Ascending aorta (tissue), 2 donors: Measurements from ENCODE around the gene FGD1. TPM values are rescaled to one million over a fixed set of nuclear protein-coding genes. Genes with fewer than 3 reads are reported as not detected.
"Not testable (repeated sequence)": the region's sequence is repeated elsewhere in the genome, so short reads cannot be mapped to it uniquely, and the experiment has no call there.

ENCODE experiments used
- DNase-seq, 2 donors: peaks; one replicate each; pipeline ENCODE4 v3.0.0-alpha.2; 2019; ENCODE audit warnings: low spot score in 2 of 2
- H3K27ac ChIP-seq, 2 donors: fragments of 200-600 bp; sonication (generic); one replicate each; pipeline ENCODE4 v1.5.1; 2016 to 2017; ENCODE audit warnings: mild to moderate bottlenecking in 1 of 2
- H3K27me3 ChIP-seq: fragments of 200-600 bp; sonication (generic); one replicate; pipeline ENCODE4 v1.5.1; 2017
- H3K36me3 ChIP-seq, 2 donors: fragments of 200-600 bp; sonication (generic); one replicate each; pipeline ENCODE4 v1.5.1; 2016
- H3K4me1 ChIP-seq, 2 donors: fragments of 200-600 bp; sonication (generic); one replicate each; pipeline ENCODE4 v1.5.1; 2016 to 2017; ENCODE audit warnings: mild to moderate bottlenecking in 1 of 2
- H3K4me3 ChIP-seq, 2 donors: fragments of 200-600 bp; sonication (generic); one replicate each; pipeline ENCODE4 v1.5.1; 2016 to 2017; ENCODE audit warnings: mild to moderate bottlenecking in 1 of 2
- H3K9me3 ChIP-seq, 2 donors: fragments of 200-600 bp; sonication (generic); one replicate each; pipeline ENCODE4 v1.5.1; 2016
- intact Hi-C: fragments of 100-400 bp; cut with DNase I; formaldehyde crosslinking; loops from one replicate; pipeline ENCODE4 v1.15.1; 2023
- total RNA-seq: library from RNA; depleted of rRNA; stranded (reverse); fragments of >200 nt; gene quantifications from one replicate; pipeline ENCODE4 v1.1.0, GENCODE V29; 2016
- TF ChIP-seq, protein P1 (sequence below), 3 experiments: fragments of 200-600 bp in 2 of 3; fragments of 450-650 bp in 1 of 3; sonication (generic) in 2 of 3; IDR thresholded peaks; one replicate each; pipeline ENCODE4 v1.5.1; 2016 to 2019; ENCODE audit warnings: antibody characterized with exemption in 3 of 3, mild to moderate bottlenecking in 1 of 3, moderate library complexity in 1 of 3

FGD1 gene
- total RNA-seq, 1 donor from 2014 or later, result 16.5 TPM

DNA sequence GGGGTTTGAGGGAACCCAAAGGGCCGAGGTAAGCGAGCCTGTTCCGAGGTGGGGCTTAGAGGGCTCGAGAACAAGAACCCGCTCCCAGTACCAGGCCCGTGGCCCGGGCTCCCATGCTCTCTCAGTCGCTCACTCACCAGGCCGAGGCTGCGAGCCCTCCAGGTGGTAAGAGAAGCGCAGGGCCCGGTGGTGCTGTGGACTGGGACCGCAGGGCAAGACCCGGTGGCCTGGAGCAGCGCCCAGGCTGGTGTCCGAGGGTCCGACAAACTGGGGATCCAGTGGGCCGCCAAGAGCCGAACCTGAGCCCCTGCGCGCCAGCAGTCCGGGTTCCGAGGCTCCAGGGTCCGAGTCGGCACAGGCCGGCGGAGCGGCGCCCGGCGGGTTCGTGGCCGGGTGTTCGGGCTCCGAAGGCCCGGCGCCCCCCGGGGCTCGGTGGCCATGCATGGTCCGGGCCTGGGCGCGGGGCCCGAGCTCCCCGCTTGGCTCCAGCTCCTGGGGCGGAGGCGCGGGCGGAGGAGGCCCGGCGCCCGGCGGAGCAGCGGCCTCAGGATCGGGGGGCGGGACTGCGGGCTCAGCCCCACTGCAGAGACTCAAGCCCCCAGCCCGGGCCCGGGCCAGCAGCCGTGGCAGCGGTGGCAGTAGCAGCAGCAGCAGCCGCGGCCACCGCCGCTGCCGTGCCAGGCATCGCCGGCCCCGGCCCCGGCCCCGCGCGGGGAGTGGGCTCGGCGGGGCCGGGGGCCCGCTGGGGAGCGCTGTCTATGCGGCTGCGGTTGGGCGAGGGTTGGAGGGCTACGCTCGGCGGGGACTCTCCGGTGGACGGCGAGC is 833 bp downstream of the FGD1 start:
- peak overlapping the region; percentile 73 to 84 for H3K27ac ChIP-seq
- intact Hi-C loops, result no loop called here
- no peaks in the 10 kb centered on the region for H3K9me3 ChIP-seq
- H3K4me1 ChIP-seq, result peaks cover 0 to 3% of the 10 kb centered on the region in 2 donors
- TF ChIP-seq, protein P1, sequence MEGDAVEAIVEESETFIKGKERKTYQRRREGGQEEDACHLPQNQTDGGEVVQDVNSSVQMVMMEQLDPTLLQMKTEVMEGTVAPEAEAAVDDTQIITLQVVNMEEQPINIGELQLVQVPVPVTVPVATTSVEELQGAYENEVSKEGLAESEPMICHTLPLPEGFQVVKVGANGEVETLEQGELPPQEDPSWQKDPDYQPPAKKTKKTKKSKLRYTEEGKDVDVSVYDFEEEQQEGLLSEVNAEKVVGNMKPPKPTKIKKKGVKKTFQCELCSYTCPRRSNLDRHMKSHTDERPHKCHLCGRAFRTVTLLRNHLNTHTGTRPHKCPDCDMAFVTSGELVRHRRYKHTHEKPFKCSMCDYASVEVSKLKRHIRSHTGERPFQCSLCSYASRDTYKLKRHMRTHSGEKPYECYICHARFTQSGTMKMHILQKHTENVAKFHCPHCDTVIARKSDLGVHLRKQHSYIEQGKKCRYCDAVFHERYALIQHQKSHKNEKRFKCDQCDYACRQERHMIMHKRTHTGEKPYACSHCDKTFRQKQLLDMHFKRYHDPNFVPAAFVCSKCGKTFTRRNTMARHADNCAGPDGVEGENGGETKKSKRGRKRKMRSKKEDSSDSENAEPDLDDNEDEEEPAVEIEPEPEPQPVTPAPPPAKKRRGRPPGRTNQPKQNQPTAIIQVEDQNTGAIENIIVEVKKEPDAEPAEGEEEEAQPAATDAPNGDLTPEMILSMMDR (IDR thresholded peaks at IDR 0.05), result no peak
- H3K27me3 ChIP-seq, result no peaks in the 10 kb centered on the region
- peak overlapping the region; percentile 74 to 79 for H3K4me3 ChIP-seq
- no peak for DNase-seq
- H3K36me3 ChIP-seq, result no peaks in the 10 kb centered on the region

DNA sequence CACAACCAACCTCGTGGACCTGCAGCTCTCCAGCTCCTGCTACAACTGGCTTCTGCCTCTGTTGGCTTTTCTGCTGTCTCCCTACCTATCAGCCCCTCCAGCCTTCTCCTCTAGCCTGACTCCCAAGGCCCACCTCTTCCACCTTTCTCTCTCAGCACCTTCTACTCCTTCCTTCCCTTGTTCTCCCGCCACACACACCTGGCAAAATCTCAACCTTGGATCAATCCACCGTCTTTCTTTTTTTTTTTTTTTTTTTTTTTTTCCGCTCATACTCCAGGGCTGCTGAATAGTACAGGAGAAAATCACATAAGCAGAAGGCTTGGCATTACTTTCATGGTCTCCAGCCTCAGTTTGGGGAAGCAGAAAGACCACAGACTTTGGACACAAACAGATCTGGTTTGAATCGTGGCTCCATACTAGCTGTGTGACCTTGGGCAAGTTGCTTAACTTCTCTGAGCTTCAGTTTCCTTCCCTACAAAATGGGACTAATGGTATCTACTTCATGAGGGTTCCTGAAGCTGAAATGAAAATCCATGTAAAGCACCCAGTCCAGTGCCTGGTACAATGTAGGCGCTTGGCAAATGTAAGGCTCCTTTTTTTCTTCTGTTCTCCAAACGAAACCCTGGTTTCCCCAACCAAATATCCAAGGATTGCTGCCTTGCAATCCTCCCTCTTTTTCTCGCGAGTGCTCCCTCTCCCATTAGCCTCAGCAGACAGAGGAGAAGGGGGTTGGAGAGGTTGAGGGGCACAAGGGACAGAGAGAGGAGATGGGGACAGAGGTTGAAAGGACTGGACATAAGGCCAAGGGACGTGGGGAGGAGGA is 1.7 kb downstream of the FGD1 start:
- peak overlapping the region; percentile 72 to 84 for H3K27ac ChIP-seq
- H3K9me3 ChIP-seq, result no peaks in the 10 kb centered on the region
- intact Hi-C loops, result no loop called here
- H3K4me3 ChIP-seq, result peak overlapping the region; percentile 74 to 79
- H3K4me1 ChIP-seq, result peaks cover 0 to 3% of the 10 kb centered on the region in 2 donors
- no peaks in the 10 kb centered on the region for H3K27me3 ChIP-seq
- DNase-seq, result no peak
- H3K36me3 ChIP-seq, result no peaks in the 10 kb centered on the region
- TF ChIP-seq, protein P1 (IDR thresholded peaks at IDR 0.05), result no peak

DNA sequence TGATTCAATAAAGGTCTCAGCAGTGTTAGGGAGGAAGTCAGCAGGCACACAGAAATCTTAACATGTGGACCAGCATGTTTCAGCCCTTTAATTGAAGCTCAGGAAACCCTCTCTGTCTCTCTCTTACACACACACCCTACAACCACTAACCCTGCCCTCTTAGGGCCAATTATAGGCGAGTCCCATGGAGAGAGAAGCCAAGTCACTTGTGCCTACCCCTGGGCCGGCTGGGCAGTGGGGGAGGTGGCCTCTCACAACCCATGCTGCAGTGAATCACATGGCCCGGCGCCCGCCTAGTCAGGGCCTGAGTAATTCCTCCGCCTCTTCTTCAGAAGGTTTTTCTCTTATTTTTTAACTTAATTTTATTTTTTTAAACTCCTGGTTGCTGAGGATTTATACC is 3.7 kb downstream of the FGD1 start:
- Histone ChIP-seq H3K9me3 (no peaks in the 10 kb centered on the region), H3K4me1 (peaks cover 0 to 3% of the 10 kb centered on the region in 2 donors), H3K27ac (peak overlapping the region; percentile 1 to 53), H3K36me3 (no peaks in the 10 kb centered on the region), H3K4me3 (no peak overlapping the region), H3K27me3 (no peaks in the 10 kb centered on the region)
- intact Hi-C loops, result no loop called here
- TF ChIP-seq, protein P1 (IDR thresholded peaks at IDR 0.05), result no peak
- DNase-seq, result peak in 1 of 2 donors; percentile 74

DNA sequence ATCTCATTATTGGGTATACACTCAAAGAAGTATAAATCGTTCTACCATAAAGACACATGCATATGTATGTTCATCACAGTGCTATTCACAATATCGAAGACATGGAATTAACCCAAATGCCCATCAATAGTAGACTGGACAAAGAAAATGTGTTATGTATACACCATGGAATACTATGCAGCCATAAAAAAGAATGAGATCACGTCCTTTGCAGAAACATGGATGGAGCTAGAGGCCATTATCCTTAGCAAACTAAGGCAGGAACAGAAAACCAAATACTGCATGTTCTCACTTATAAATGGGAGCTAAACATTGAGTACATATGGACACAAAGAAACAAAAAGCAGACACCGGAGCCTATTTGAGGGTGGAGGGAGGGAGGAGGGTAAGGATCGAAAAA is 6.2 kb downstream of the FGD1 start:
- H3K36me3 ChIP-seq, H3K27me3 ChIP-seq, H3K9me3 ChIP-seq, H3K4me1 ChIP-seq, H3K4me3 ChIP-seq, DNase-seq, intact Hi-C loops, H3K27ac ChIP-seq: not testable (repeated sequence)

DNA sequence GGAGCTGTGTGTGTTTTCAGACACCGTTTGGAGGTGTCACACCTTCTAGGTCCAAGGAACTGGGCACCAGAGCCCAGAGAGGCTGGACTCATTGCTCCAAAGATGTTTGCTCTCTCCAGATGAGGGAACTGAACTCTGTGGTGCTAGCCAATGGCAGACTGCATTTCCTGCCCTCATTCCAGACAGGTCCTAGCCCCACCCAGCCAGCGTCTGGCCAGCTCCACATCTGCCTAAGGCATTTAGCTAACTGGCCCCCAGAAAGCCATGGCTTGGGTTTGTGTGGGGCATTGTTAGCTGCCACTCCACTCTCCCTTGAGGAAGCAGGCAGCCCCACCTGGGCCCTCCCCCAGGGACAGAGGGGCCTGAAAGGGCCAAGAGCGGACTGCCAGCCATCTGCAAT is 11.4 kb downstream of the FGD1 start:
- Histone ChIP-seq H3K4me1 (no peaks in the 10 kb centered on the region), H3K27ac (peak overlapping the region; percentile 67 to 69), H3K9me3 (no peaks in the 10 kb centered on the region), H3K36me3 (no peaks in the 10 kb centered on the region), H3K27me3 (no peaks in the 10 kb centered on the region), H3K4me3 (no peak overlapping the region)
- DNase-seq, result no peak
- TF ChIP-seq, protein P1 (IDR thresholded peaks at IDR 0.05), result no peak
- intact Hi-C loops, result loop anchor here (5.0 kb wide), 2 partner anchors 127 to 158 kb away; partner anchors contain the start of gene WNK3

DNA sequence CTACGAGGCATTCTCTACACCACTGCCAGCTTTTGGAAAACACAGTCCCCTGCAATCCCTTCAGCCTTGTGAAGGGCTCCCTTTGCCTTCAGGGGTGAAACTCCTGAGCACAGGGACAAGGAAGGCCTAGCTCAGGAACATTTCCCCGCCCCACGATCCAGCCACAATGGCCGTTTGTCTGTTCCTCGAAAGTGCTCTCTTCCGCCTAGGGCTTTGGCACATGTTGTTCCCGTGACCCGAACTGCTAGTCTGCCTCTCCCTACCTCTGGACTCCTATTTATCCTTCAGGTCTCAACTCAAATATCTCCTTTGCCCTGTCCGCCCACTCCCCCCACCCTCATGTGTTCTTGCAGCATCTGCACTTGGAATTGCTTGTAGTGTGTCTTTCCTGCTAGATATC is 12.1 kb downstream of the FGD1 start:
- peak overlapping the region; percentile 67 to 69 for H3K27ac ChIP-seq
- H3K9me3 ChIP-seq, result no peaks in the 10 kb centered on the region
- TF ChIP-seq, protein P1 (IDR thresholded peaks at IDR 0.05), result no peak
- peaks cover 0 to 3% of the 10 kb centered on the region in 2 donors for H3K4me1 ChIP-seq
- DNase-seq, result no peak
- H3K36me3 ChIP-seq, result no peaks in the 10 kb centered on the region
- H3K4me3 ChIP-seq, result peak overlapping the region in 1 of 2 donors; percentile 51
- no peaks in the 10 kb centered on the region for H3K27me3 ChIP-seq
- intact Hi-C loops, result loop anchor here (2.0 to 5.0 kb wide), 4 partner anchors 13 to 158 kb away; partner anchors contain the start of genes FGD1, GNL3L and WNK3
